ENCODE results near the gene OTOG. TPM values are rescaled to one million over a fixed set of nuclear protein-coding genes. Genes with fewer than 3 reads are reported as not detected.

OTOG gene
- total and polyA plus RNA-seq, 2 donors (not counting 3 experiments of a cell fraction or from before 2014, with no cell fraction given), result not detected

GRCh38 chr11:17552041-17552355, 4.9 kb downstream of the OTOG start:
- H3K27ac ChIP-seq (ENCODE audit: insufficient read depth, low read depth, low read length), result no peak overlapping the region
- H3K4me2 ChIP-seq (ENCODE audit: insufficient read depth, low read length), result no peak overlapping the region
- FAIRE-seq, result no peak
- no peak overlapping the region for H3K9ac ChIP-seq (replicated peaks; ENCODE audit: extremely low read depth, insufficient read depth, low read length)
- peaks cover 0 to 4% of the 10 kb centered on the region in 2 experiments for H3K27me3 ChIP-seq (ENCODE audit: control insufficient read depth in 2 of 2, insufficient read depth in 2 of 2, low read length in 2 of 2)
- no peaks in the 10 kb centered on the region for H3K9me3 ChIP-seq (replicated peaks; ENCODE audit: control insufficient read depth, insufficient read depth, low read length)
- no TSS peak for BruUV-seq (replicated peaks)
- intact Hi-C loops (cut with micrococcal nuclease), result no loop called here
- H3K79me2 ChIP-seq (ENCODE audit: control insufficient read depth, insufficient read depth, low read length), result no peaks in the 10 kb centered on the region
- dilution Hi-C loops (cut with MboI; ENCODE audit: extremely low pct_ligation_motif_present, low sequenced_read_pairs), result no loop called here
- H3K9me1 ChIP-seq (replicated peaks; ENCODE audit: control insufficient read depth, extremely low read depth, insufficient read depth, low read length), result no peaks in the 10 kb centered on the region
- POLR2A ChIA-PET, result no interaction called here
- H3K36me3 ChIP-seq (ENCODE audit: control insufficient read depth in 2 of 2, extremely low read depth in 1 of 2, insufficient read depth in 2 of 2, low read length in 2 of 2), result no peaks in the 10 kb centered on the region
- DNase-seq (ENCODE audit: low read depth, low spot score), result no peak
- H4K20me1 ChIP-seq (replicated peaks; ENCODE audit: control insufficient read depth, extremely low read depth, insufficient read depth, low read length), result no peaks in the 10 kb centered on the region
- H3K4me1 ChIP-seq (ENCODE audit: control insufficient read depth, extremely low read depth, insufficient read depth, low read length), result no peaks in the 10 kb centered on the region
- no peak overlapping the region for H2AFZ ChIP-seq (ENCODE audit: low read depth, low read length)
- CTCF ChIA-PET, result no interaction called here
- H3K4me3 ChIP-seq (replicated peaks in 1 of 3; ENCODE audit: insufficient read depth in 1 of 3, low read depth in 1 of 3, low read length in 3 of 3), result no peak overlapping the region
- TF ChIP-seq POLR2AphosphoS5 (IDR thresholded peaks at IDR 0.05; ENCODE audit: insufficient read depth, low read depth, low read length) (no peak), EZH2 (IDR thresholded peaks at IDR 0.05; ENCODE audit: borderline replicate concordance, low read depth, low read length, severe bottlenecking) (no peak), GATA2 (IDR thresholded peaks at IDR 0.05; ENCODE audit: insufficient read depth, insufficient read length, low read depth, low read length) (no peak), POLR2A (IDR thresholded peaks at IDR 0.05; ENCODE audit: low read depth, low read length) (no peak), JUN (IDR thresholded peaks at IDR 0.05; ENCODE audit: borderline replicate concordance, insufficient read depth, insufficient read length, low read depth) (no peak), FOS (IDR thresholded peaks at IDR 0.05; ENCODE audit: borderline replicate concordance, insufficient read depth, low read length) (no peak)

- peaks cover 0 to 4% of the 10 kb centered on the region in 2 experiments for H3K27me3 ChIP-seq (ENCODE audit: control insufficient read depth in 2 of 2, insufficient read depth in 2 of 2, low read length in 2 of 2)
- no peaks in the 10 kb centered on the region for H3K36me3 ChIP-seq (ENCODE audit: control insufficient read depth in 2 of 2, extremely low read depth in 1 of 2, insufficient read depth in 2 of 2, low read length in 2 of 2)
- no peaks in the 10 kb centered on the region for H3K4me1 ChIP-seq (ENCODE audit: control insufficient read depth, extremely low read depth, insufficient read depth, low read length)
- no peaks in the 10 kb centered on the region for H4K20me1 ChIP-seq (replicated peaks; ENCODE audit: control insufficient read depth, extremely low read depth, insufficient read depth, low read length)
- no peaks in the 10 kb centered on the region for H3K9me3 ChIP-seq (replicated peaks; ENCODE audit: control insufficient read depth, insufficient read depth, low read length)
- TF ChIP-seq POLR2A (IDR thresholded peaks at IDR 0.05; ENCODE audit: low read depth, low read length) (no peak), POLR2AphosphoS5 (IDR thresholded peaks at IDR 0.05; ENCODE audit: insufficient read depth, low read depth, low read length) (no peak), JUN (IDR thresholded peaks at IDR 0.05; ENCODE audit: borderline replicate concordance, insufficient read depth, insufficient read length, low read depth) (no peak), EZH2 (IDR thresholded peaks at IDR 0.05; ENCODE audit: borderline replicate concordance, low read depth, low read length, severe bottlenecking) (no peak), GATA2 (IDR thresholded peaks at IDR 0.05; ENCODE audit: insufficient read depth, insufficient read length, low read depth, low read length) (no peak)
- ChIA-PET POLR2A (no interaction called here), CTCF (no interaction called here)
- dilution Hi-C loops (cut with MboI; ENCODE audit: extremely low pct_ligation_motif_present, low sequenced_read_pairs), result no loop called here
- no peak overlapping the region for H3K9ac ChIP-seq (replicated peaks; ENCODE audit: extremely low read depth, insufficient read depth, low read length)
- no peak overlapping the region for H2AFZ ChIP-seq (ENCODE audit: low read depth, low read length)
- H3K4me2 ChIP-seq (ENCODE audit: insufficient read depth, low read length), result no peak overlapping the region
- no peaks in the 10 kb centered on the region for H3K79me2 ChIP-seq (ENCODE audit: control insufficient read depth, insufficient read depth, low read length)
- no peaks in the 10 kb centered on the region for H3K9me1 ChIP-seq (replicated peaks; ENCODE audit: control insufficient read depth, extremely low read depth, insufficient read depth, low read length)
- intact Hi-C loops (cut with micrococcal nuclease), result no loop called here
- H3K27ac ChIP-seq (ENCODE audit: insufficient read depth, low read depth, low read length), result no peak overlapping the region
- H3K4me3 ChIP-seq (replicated peaks in 1 of 3; ENCODE audit: insufficient read depth in 1 of 3, low read depth in 1 of 3, low read length in 3 of 3), result no peak overlapping the region
- BruUV-seq (replicated peaks), result no TSS peak
- FAIRE-seq (no peak), DNase-seq (ENCODE audit: low read depth, low spot score) (peak; percentile 6)
Measured at GRCh38 chr11:17552392-17553248, 5.6 kb downstream of the OTOG start.

All from endothelial cell of umbilical vein (primary cell).